Endothelial cell of umbilical vein (primary cell): ENCODE data around the gene DIDO1. TPM values are rescaled to one million over a fixed set of nuclear protein-coding genes. Genes with fewer than 3 reads are reported as not detected.

ENCODE experiments used
- BruUV-seq: library from RNA; stranded (reverse); fragments of 400-500 nt; replicated peaks from 2 replicates; lab custom pipeline; 2021; lab: Mats Ljungman, UMichigan
- CTCF ChIA-PET: fragments of 300-600, 350-600 bp; sonication (Branson Sonifier 250); formaldehyde crosslinking; loops from one replicate; lab custom pipeline; 2021; ENCODE audit warnings: antibody characterized with exemption, inconsistent platforms; lab: Charles Lee
- POLR2A ChIA-PET: fragments of 300-600, 350-600 bp; sonication (Branson Sonifier 250); formaldehyde crosslinking; loops from one replicate; lab custom pipeline; 2021; ENCODE audit warnings: antibody characterized with exemption, inconsistent platforms; lab: Charles Lee
- DNase-seq: peaks from one replicate; pipeline ENCODE4 v3.0.0-alpha.2; 2011; ENCODE audit warnings: low read depth, low spot score
- FAIRE-seq: peaks from 2 replicates; lab custom pipeline; 2011; peaks lifted over from hg19 to GRCh38; lab: Jason Lieb, UNC
- H2AFZ ChIP-seq: 2 replicates; pipeline ENCODE4 v1.6.0; 2012; ENCODE audit warnings: low read depth, low read length, control low read depth, inconsistent platforms
- H3K27ac ChIP-seq: 2 replicates; pipeline ENCODE4 v1.5.1; 2011; ENCODE audit warnings: low read depth, mild to moderate bottlenecking, control low read depth, low read length, moderate library complexity; ENCODE audit not compliant: insufficient read depth
- H3K27me3 ChIP-seq, 2 experiments: 2 replicates each; pipeline versions ENCODE4 v1.6.0 to v1.6.1; 2011; ENCODE audit warnings: low read length in 2 of 2, mixed read lengths in 1 of 2; ENCODE audit not compliant: control insufficient read depth in 2 of 2, insufficient read depth in 2 of 2
- H3K36me3 ChIP-seq, 2 experiments: 2 replicates in 1 of 2; 3 replicates in 1 of 2; pipeline ENCODE4 v1.5.1; 2011; ENCODE audit warnings: low read length in 2 of 2, mild to moderate bottlenecking in 1 of 2, moderate library complexity in 1 of 2; ENCODE audit not compliant: control insufficient read depth in 2 of 2, insufficient read depth in 2 of 2; ENCODE audit errors: extremely low read depth in 1 of 2
- H3K4me1 ChIP-seq: 3 replicates; pipeline ENCODE4 v1.5.1; 2011; ENCODE audit warnings: mild to moderate bottlenecking, low read length; ENCODE audit not compliant: control insufficient read depth, insufficient read depth; ENCODE audit errors: extremely low read depth
- H3K4me2 ChIP-seq: 2 replicates; pipeline ENCODE4 v1.6.1; 2011; ENCODE audit warnings: low read length, control low read depth, mixed read lengths; ENCODE audit not compliant: insufficient read depth
- H3K4me3 ChIP-seq, 3 experiments: fragments of 200-600 bp in 1 of 3; sonication (generic), shearing (Covaris generic) in 1 of 3; replicated peaks in 1 of 3; 2 replicates each; pipeline ENCODE4 v1.5.1; 2011 to 2016; ENCODE audit warnings: control low read depth in 3 of 3, low read length in 3 of 3, mild to moderate bottlenecking in 2 of 3, inconsistent platforms in 1 of 3, low read depth in 1 of 3, moderate library complexity in 1 of 3; ENCODE audit not compliant: insufficient read depth in 1 of 3
- H3K79me2 ChIP-seq: 2 replicates; pipeline ENCODE4 v1.6.0; 2012; ENCODE audit warnings: low read length, inconsistent platforms; ENCODE audit not compliant: control insufficient read depth, insufficient read depth
- H3K9ac ChIP-seq: replicated peaks from 2 replicates; pipeline ENCODE3; 2011; ENCODE audit warnings: low read length, control low read depth; ENCODE audit not compliant: insufficient read depth; ENCODE audit errors: extremely low read depth
- H3K9me1 ChIP-seq: replicated peaks from 3 replicates; pipeline ENCODE4 v1.6.0; 2011; ENCODE audit warnings: mild to moderate bottlenecking, low read length; ENCODE audit not compliant: control insufficient read depth, insufficient read depth; ENCODE audit errors: extremely low read depth
- H3K9me3 ChIP-seq: replicated peaks from 2 replicates; pipeline ENCODE4 v1.5.1; 2012; ENCODE audit warnings: low read length, inconsistent platforms; ENCODE audit not compliant: control insufficient read depth, insufficient read depth
- H4K20me1 ChIP-seq: replicated peaks from 2 replicates; pipeline ENCODE3; 2011; ENCODE audit warnings: mild to moderate bottlenecking, low read length; ENCODE audit not compliant: control insufficient read depth, insufficient read depth; ENCODE audit errors: extremely low read depth
- CTCF ChIP-seq, 2 donors: IDR thresholded peaks; 1 replicate in 1 of 2; 2 replicates in 1 of 2; pipeline ENCODE4 v1.5.1; 2011; ENCODE audit warnings: low read length in 2 of 2, mild to moderate bottlenecking in 2 of 2, moderate library complexity in 2 of 2, control low read depth in 1 of 2, inconsistent platforms in 1 of 2, low read depth in 1 of 2; ENCODE audit not compliant: insufficient read depth in 1 of 2; ENCODE audit errors: extremely low read depth in 1 of 2
- EZH2 ChIP-seq: IDR thresholded peaks from 2 replicates; pipeline ENCODE4 v1.6.1; 2012; ENCODE audit warnings: borderline replicate concordance, low read depth, mild to moderate bottlenecking, moderate library complexity, low read length, inconsistent platforms; ENCODE audit not compliant: severe bottlenecking
- FOS ChIP-seq: IDR thresholded peaks from 2 replicates; pipeline ENCODE4 v1.6.1; 2011; ENCODE audit warnings: mild to moderate bottlenecking, low read length, moderate library complexity, borderline replicate concordance; ENCODE audit not compliant: insufficient read depth
- GATA2 ChIP-seq: IDR thresholded peaks from 2 replicates; pipeline ENCODE4 v1.7.0; 2011; ENCODE audit warnings: low read depth, mild to moderate bottlenecking, moderate library complexity, mixed read lengths, low read length; ENCODE audit not compliant: insufficient read length, insufficient read depth
- JUN ChIP-seq: IDR thresholded peaks from 2 replicates; pipeline ENCODE4 v1.6.1; 2011; ENCODE audit warnings: borderline replicate concordance, low read depth; ENCODE audit not compliant: insufficient read length, insufficient read depth
- MAX ChIP-seq: IDR thresholded peaks from 2 replicates; pipeline ENCODE4 v1.6.1; 2011; ENCODE audit not compliant: insufficient read depth, insufficient read length
- MYC ChIP-seq: IDR thresholded peaks from one replicate; pipeline ENCODE4 v1.6.1; 2011; ENCODE audit warnings: mild to moderate bottlenecking, low read depth, low read length
- POLR2A ChIP-seq: IDR thresholded peaks from 2 replicates; pipeline ENCODE4 v1.6.1; 2012; ENCODE audit warnings: low read depth, mild to moderate bottlenecking, control low read depth, low read length
- POLR2AphosphoS5 ChIP-seq: IDR thresholded peaks from 2 replicates; pipeline ENCODE4 v1.6.1; 2012; ENCODE audit warnings: low read depth, mild to moderate bottlenecking, control low read depth, low read length, moderate library complexity; ENCODE audit not compliant: insufficient read depth
- dilution Hi-C: fragments of 300-500 bp; cut with MboI; formaldehyde crosslinking; loops from one replicate; pipeline ENCODE4 v1.15.0; 2019; ENCODE audit warnings: low sequenced_read_pairs; ENCODE audit not compliant: extremely low pct_ligation_motif_present
- intact Hi-C: fragments of 100-400 bp; cut with micrococcal nuclease; formaldehyde crosslinking; loops from one replicate; pipeline ENCODE4 v1.10.0; 2022
- polyA plus RNA-seq, 4 experiments: library from polyadenylated mRNA; depleted of rRNA in 3 of 4; stranded (reverse) in 3 of 4; unstranded in 1 of 4; fragments of >200 nt; gene quantifications; 2 replicates each; pipeline versions ENCODE4 v1.2.1 to v1.2.3, GENCODE V29; 2011 to 2012; ENCODE audit warnings: missing spikeins in 1 of 4
- total RNA-seq: library from RNA; stranded (reverse); gene quantifications from 2 replicates; pipeline ENCODE4 v1.2.3, GENCODE V29; 2021

DIDO1 gene
- total and polyA plus RNA-seq, 2 donors (not counting 3 experiments of a cell fraction or from before 2014, with no cell fraction given), result 22.1 to 51.2 TPM

GRCh38 chr20:62923669-62924441 lies 2.5 kb downstream of the DIDO1 start:
- ChIA-PET CTCF (interaction anchor here (0.9 to 1.5 kb wide), 3 partner anchors 12 to 48 kb away, joined by 3 to 4 read pairs (median 3); no protein-coding TSS in a partner anchor), POLR2A (no interaction called here)
- Histone ChIP-seq H3K27me3 (no peaks in the 10 kb centered on the region), H3K79me2 (peaks cover 96% of the 10 kb centered on the region), H3K9me1 (no peaks in the 10 kb centered on the region), H3K4me2 (peak overlapping the region; percentile 84), H2AFZ (no peak overlapping the region), H3K27ac (peak overlapping the region; percentile 40), H3K4me1 (peaks cover 48% of the 10 kb centered on the region), H4K20me1 (peaks cover 15% of the 10 kb centered on the region), H3K36me3 (no peaks in the 10 kb centered on the region), H3K9me3 (no peaks in the 10 kb centered on the region), H3K9ac (no peak overlapping the region), H3K4me3 (peak overlapping the region in 1 of 3 experiments; percentile 74)
- BruUV-seq, result no TSS peak
- FAIRE-seq, result no peak
- TF ChIP-seq MAX (no peak), POLR2A (no peak), CTCF (IDR thresholded peaks at IDR 0.05; ENCODE audit: extremely low read depth in 1 of 2, insufficient read depth in 1 of 2, low read depth in 1 of 2, low read length in 2 of 2) (no peak), FOS (no peak), GATA2 (no peak), EZH2 (no peak), JUN (no peak), POLR2AphosphoS5 (no peak), MYC (no peak)
- dilution Hi-C loops (no loop called here), intact Hi-C loops (no loop called here)
- DNase-seq, result no peak
